GM23338 (cell line): ENCODE measurements around the gene TGFBR1. TPM values are rescaled to one million over a fixed set of nuclear protein-coding genes. Genes with fewer than 3 reads are reported as not detected.

Source experiments
- ATAC-seq: fragments of 200-7000 bp; cut with Tn5 transposase; 3 replicates; pipeline ENCODE4 v1.9.1; 2020
- DNase-seq: peaks from one replicate; pipeline ENCODE4 v3.0.0-alpha.2; 2015; ENCODE audit warnings: low spot score
- H2AFZ ChIP-seq: fragments of 200-600 bp; sonication (generic); 2 replicates; pipeline ENCODE4 v1.8.0; 2016; ENCODE audit warnings: antibody characterized with exemption, mild to moderate bottlenecking, moderate library complexity
- H3F3A ChIP-seq: fragments of 200-600 bp; sonication (generic); replicated peaks from 2 replicates; pipeline ENCODE4 v1.8.0; 2017; ENCODE audit warnings: antibody characterized with exemption, mixed run types, low read depth
- H3K27ac ChIP-seq: fragments of 200-600 bp; sonication (generic); 2 replicates; pipeline ENCODE4 v1.6.1; 2016; ENCODE audit warnings: low read depth
- H3K27me3 ChIP-seq: fragments of 200-600 bp; sonication (generic); 2 replicates; pipeline ENCODE4 v1.8.0; 2016; ENCODE audit warnings: mild to moderate bottlenecking, mixed run types, moderate library complexity; ENCODE audit not compliant: insufficient read depth
- H3K36me3 ChIP-seq: fragments of 200-600 bp; sonication (generic); 2 replicates; pipeline ENCODE4 v1.8.0; 2016; ENCODE audit warnings: mild to moderate bottlenecking; ENCODE audit not compliant: insufficient read depth
- H3K4me1 ChIP-seq: fragments of 200-600 bp; sonication (generic); 2 replicates; pipeline ENCODE4 v1.8.0; 2016; ENCODE audit warnings: mild to moderate bottlenecking, moderate library complexity; ENCODE audit not compliant: insufficient read depth
- H3K4me2 ChIP-seq: fragments of 200-600 bp; sonication (generic); 2 replicates; pipeline ENCODE4 v1.7.1; 2017; ENCODE audit warnings: mixed run types
- H3K4me3 ChIP-seq: fragments of 200-600 bp; sonication (generic); 2 replicates; pipeline ENCODE4 v1.6.1; 2016; ENCODE audit warnings: mixed run types
- H3K79me2 ChIP-seq: fragments of 200-600 bp; sonication (generic); replicated peaks from 2 replicates; pipeline ENCODE4 v1.8.0; 2017; ENCODE audit warnings: mild to moderate bottlenecking; ENCODE audit not compliant: insufficient read depth
- H3K9me2 ChIP-seq: fragments of 200-600 bp; sonication (generic); 2 replicates; pipeline ENCODE4 v1.8.0; 2017; ENCODE audit not compliant: insufficient read depth
- H4K20me1 ChIP-seq: fragments of 200-600 bp; sonication (generic); replicated peaks from 2 replicates; pipeline ENCODE4 v1.8.0; 2017; ENCODE audit warnings: mild to moderate bottlenecking; ENCODE audit not compliant: insufficient read depth
- H3K27ac Mint-ChIP-seq: 2 replicates; pipeline ENCODE4 v1.8.0; 2020; ENCODE audit warnings: inconsistent platforms, mild to moderate bottlenecking, moderate library complexity, mixed read lengths
- H3K27me3 Mint-ChIP-seq: 3 replicates; pipeline ENCODE4 v1.8.0; 2022; ENCODE audit warnings: low read depth, mild to moderate bottlenecking, moderate library complexity, mixed read lengths, inconsistent platforms; ENCODE audit not compliant: insufficient read depth, poor library complexity
- H3K36me3 Mint-ChIP-seq: 3 replicates; pipeline ENCODE4 v1.8.0; 2021; ENCODE audit warnings: low read depth, mild to moderate bottlenecking, inconsistent platforms, moderate library complexity, mixed read lengths
- H3K4me1 Mint-ChIP-seq: 3 replicates; pipeline ENCODE4 v1.8.0; 2020; ENCODE audit warnings: mild to moderate bottlenecking, inconsistent platforms, mixed read lengths
- H3K4me3 Mint-ChIP-seq: 3 replicates; pipeline ENCODE4 v1.8.0; 2021; ENCODE audit warnings: moderate library complexity, mild to moderate bottlenecking, inconsistent platforms, mixed read lengths
- H3K9me3 Mint-ChIP-seq: 3 replicates; pipeline ENCODE4 v1.8.0; 2020; ENCODE audit warnings: moderate library complexity, mild to moderate bottlenecking, inconsistent platforms, mixed read lengths
- CREB1 ChIP-seq: fragments of 250-450 bp; sonication (Bioruptor Pico); IDR thresholded peaks from 2 replicates; pipeline ENCODE4 v1.5.0; 2020; ENCODE audit warnings: low read depth, mild to moderate bottlenecking, moderate library complexity
- CTCF ChIP-seq, 2 experiments: fragments of 200-600 bp in 1 of 2; sonication (generic) in 1 of 2; conservative IDR thresholded peaks; 2 replicates each; pipeline versions ENCODE4 v1.5.1 to v1.6.1; 2016 to 2017; ENCODE audit warnings: antibody characterized with exemption in 2 of 2, low read depth in 2 of 2, mild to moderate bottlenecking in 2 of 2, moderate library complexity in 1 of 2
- ETS1 ChIP-seq: IDR thresholded peaks from 2 replicates; pipeline ENCODE4 v1.6.1; 2016; ENCODE audit warnings: antibody characterized with exemption
- EZH2 ChIP-seq: fragments of 200-600 bp; sonication (generic); IDR thresholded peaks from one replicate; pipeline ENCODE4 v1.8.0; 2017; ENCODE audit warnings: antibody characterized with exemption, mild to moderate bottlenecking, low read depth; ENCODE audit not compliant: unreplicated experiment
- EZH2phosphoT487 ChIP-seq: fragments of 200-600 bp; sonication (generic); IDR thresholded peaks from one replicate; pipeline ENCODE4 v1.8.1; 2018; ENCODE audit warnings: antibody characterized with exemption; ENCODE audit not compliant: unreplicated experiment
- JUNB ChIP-seq: IDR thresholded peaks from one replicate; pipeline ENCODE4 v1.6.1; 2016; ENCODE audit warnings: antibody characterized with exemption; ENCODE audit not compliant: unreplicated experiment
- NANOG ChIP-seq: IDR thresholded peaks from 2 replicates; pipeline ENCODE4 v1.6.1; 2016; ENCODE audit warnings: antibody characterized with exemption, borderline replicate concordance
- POLR2AphosphoS5 ChIP-seq: IDR thresholded peaks from 2 replicates; pipeline ENCODE4 v1.6.1; 2016; ENCODE audit warnings: antibody characterized with exemption, low read depth
- STAT1 ChIP-seq: IDR thresholded peaks from one replicate; pipeline ENCODE4 v1.6.1; 2016; ENCODE audit warnings: antibody characterized with exemption; ENCODE audit not compliant: unreplicated experiment
- ZNF114 ChIP-seq: fragments of 250-450 bp; sonication (Bioruptor Pico); IDR thresholded peaks from 2 replicates; pipeline ENCODE4 v1.5.0; 2020; ENCODE audit warnings: mild to moderate bottlenecking, moderate library complexity
- ZNF331 ChIP-seq: fragments of 250-450 bp; sonication (Bioruptor Pico); IDR thresholded peaks from 2 replicates; pipeline ENCODE4 v1.5.0; 2020; ENCODE audit warnings: low read depth, mild to moderate bottlenecking, moderate library complexity
- ZNF462 ChIP-seq: fragments of 250-450 bp; sonication (Bioruptor Pico); IDR thresholded peaks from 2 replicates; pipeline ENCODE4 v1.5.0; 2020; ENCODE audit warnings: mild to moderate bottlenecking, moderate library complexity
- polyA plus RNA-seq: library from polyadenylated mRNA; unstranded; fragments of >200 nt; fragmentation: Nextera tagmentation; extraction: Ambion mirVana; gene quantifications from 2 replicates; pipeline ENCODE4 v1.2.1, GENCODE V29; 2016
- total RNA-seq: library from RNA; depleted of rRNA; stranded (reverse); fragments of >200 nt; shearing (Covaris generic); gene quantifications from 2 replicates; pipeline ENCODE4 v1.2.3, GENCODE V29; 2014

TGFBR1 gene
- total and polyA plus RNA-seq, 2 experiments from 2014 or later, result 9.3 to 40.2 TPM

GRCh38 chr9:99181621-99182020, 76.7 kb downstream of the TGFBR1 start (continued):
- TF ChIP-seq EZH2phosphoT487 (no peak), ETS1 (no peak), NANOG (no peak), ZNF114 (CRISPR knock-in tag) (no peak), POLR2AphosphoS5 (no peak), EZH2 (no peak), JUNB (no peak)

- H3K9me3 Mint-ChIP-seq, result no peaks in the 10 kb centered on the region
- H3K4me2 ChIP-seq, result no peak overlapping the region
Measured at GRCh38 chr9:99182356-99182755, 77.4 kb downstream of the TGFBR1 start.

More at GRCh38 chr9:99182356-99182755, 77.4 kb downstream of the TGFBR1 start:
- Histone ChIP-seq H3K9me2 (no peaks in the 10 kb centered on the region), H3K4me3 (no peak overlapping the region), H3K27me3 (no peaks in the 10 kb centered on the region), H3K36me3 (no peaks in the 10 kb centered on the region), H4K20me1 (no peaks in the 10 kb centered on the region), H3K79me2 (no peaks in the 10 kb centered on the region), H3K4me1 (peaks cover 11% of the 10 kb centered on the region), H3K27ac (no peak overlapping the region), H3F3A (no peaks in the 10 kb centered on the region), H2AFZ (no peak overlapping the region)
- no peak overlapping the region for H3K4me3 Mint-ChIP-seq
- no peak for ATAC-seq
- no peak for TF ChIP-seq STAT1
- TF ChIP-seq CTCF (conservative IDR thresholded peaks at IDR 0.05; ENCODE audit: low read depth in 2 of 2), result no peak
- no peak for TF ChIP-seq ZNF462
- TF ChIP-seq ZNF331 (CRISPR knock-in tag), result no peak
- TF ChIP-seq CREB1 (CRISPR knock-in tag), result no peak
- TF ChIP-seq POLR2AphosphoS5, result no peak
- no peaks in the 10 kb centered on the region for H3K36me3 Mint-ChIP-seq
- DNase-seq, result no peak
- peaks cover 14% of the 10 kb centered on the region for H3K4me1 Mint-ChIP-seq
- no peak overlapping the region for H3K27ac Mint-ChIP-seq
- H3K27me3 Mint-ChIP-seq, result peaks cover 3% of the 10 kb centered on the region
